ENCODE data around the gene MAPK12.

DNA sequence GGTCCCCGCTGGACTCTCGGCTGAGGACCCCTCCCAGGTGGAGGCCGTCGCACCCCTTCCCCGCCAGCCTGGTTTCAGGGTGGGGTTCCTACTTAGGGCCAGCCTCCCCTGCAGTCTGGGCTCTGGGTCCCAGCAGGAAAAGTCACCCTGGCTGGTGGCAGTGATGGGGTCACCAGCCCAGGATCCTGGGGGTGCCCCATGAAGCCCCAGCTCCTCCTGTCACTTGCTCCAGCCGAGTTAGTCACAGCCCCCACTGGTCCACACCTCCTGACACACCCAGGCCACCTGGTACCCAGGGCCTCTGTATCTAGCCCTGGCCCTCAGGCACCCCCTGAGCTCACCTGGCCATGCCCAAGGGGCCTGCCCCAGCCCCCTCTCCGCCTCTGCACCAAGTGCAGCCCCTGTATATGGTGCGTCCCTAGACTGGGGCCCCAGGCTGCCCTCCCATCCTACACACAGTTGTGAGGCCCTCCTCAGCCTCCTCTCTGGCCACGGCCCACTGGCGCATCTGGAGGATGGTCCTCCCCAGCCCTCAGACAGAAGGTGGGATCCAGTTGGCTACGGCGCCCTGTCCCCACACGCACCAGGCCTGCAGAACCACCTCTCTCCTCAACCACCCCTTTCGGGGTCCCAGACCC is 39.3 kb upstream of the MAPK12 start:
- TF ChIP-seq, protein P1, sequence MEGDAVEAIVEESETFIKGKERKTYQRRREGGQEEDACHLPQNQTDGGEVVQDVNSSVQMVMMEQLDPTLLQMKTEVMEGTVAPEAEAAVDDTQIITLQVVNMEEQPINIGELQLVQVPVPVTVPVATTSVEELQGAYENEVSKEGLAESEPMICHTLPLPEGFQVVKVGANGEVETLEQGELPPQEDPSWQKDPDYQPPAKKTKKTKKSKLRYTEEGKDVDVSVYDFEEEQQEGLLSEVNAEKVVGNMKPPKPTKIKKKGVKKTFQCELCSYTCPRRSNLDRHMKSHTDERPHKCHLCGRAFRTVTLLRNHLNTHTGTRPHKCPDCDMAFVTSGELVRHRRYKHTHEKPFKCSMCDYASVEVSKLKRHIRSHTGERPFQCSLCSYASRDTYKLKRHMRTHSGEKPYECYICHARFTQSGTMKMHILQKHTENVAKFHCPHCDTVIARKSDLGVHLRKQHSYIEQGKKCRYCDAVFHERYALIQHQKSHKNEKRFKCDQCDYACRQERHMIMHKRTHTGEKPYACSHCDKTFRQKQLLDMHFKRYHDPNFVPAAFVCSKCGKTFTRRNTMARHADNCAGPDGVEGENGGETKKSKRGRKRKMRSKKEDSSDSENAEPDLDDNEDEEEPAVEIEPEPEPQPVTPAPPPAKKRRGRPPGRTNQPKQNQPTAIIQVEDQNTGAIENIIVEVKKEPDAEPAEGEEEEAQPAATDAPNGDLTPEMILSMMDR (IDR thresholded peaks at IDR 0.05) = no peak
- no peak for TF ChIP-seq POLR2A (IDR thresholded peaks at IDR 0.05)

Data from Peyer's patch (tissue), 4 donors.